ENCODE results near the gene RMDN3.

RMDN3 gene

DNA sequence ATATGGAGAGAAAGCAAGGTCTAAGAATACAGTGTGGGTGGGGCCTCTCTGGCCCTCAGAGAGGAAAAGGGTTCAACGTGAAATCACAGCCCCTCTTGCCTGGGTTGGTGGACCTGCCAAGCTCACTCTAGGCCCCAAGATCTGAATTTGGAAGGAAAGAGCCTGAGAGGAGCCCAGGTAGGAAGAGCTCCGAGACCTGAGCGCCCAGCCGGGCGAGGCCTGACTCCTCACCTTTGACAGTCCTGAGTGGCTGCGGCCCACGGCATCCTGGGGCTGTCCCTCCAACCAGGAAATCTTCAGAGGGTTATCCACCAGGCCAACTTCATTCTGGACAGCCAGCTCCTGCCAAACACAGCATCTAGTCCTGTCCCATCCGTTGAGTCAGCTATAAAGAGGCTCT is 18.4 kb upstream of the RMDN3 start:
- in situ Hi-C loops (cut with HindIII; ENCODE audit: low sequenced_read_pairs) = no loop called here

DNA sequence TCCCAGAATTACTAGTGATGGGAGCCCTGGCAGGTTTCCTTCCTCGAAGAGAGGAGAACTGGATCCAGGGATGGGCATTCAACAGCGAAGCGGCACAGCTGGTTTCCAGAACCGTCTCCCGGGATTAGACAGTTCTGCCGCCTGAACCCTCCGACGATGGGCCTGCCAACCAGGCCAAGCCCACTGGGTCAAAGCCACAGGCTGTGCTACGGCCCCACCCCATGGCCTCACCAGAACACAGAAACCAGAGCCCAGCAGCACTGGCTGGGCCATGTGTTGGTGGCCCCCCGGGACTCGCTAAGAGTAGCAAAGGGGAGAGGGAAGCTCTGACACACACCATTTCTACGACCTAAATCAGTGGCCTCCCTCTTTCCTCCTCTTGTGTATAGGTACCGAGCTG is 17.0 kb upstream of the RMDN3 start:
- in situ Hi-C loops (cut with HindIII; ENCODE audit: low sequenced_read_pairs) = no loop called here

DNA sequence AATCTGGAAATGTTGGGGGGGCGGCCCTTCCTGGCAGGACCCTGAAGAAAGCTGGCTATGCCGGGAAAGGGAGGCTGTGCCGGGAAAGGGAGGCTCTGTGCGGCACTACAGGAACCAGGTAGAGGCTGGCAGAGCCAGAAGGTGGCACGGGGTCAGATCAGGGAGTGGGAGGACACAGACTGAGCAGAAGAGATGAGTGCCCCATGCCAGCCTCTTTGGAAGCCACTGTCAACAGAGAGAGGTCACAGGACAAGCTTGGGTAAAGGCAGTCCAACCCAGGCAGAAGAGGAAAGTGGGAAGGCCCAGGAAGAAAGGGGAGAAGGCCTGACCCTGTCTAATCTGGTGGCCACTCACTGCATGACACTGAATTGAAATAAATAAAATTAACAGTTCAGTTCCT is 16.2 kb upstream of the RMDN3 start:
- in situ Hi-C loops (cut with HindIII; ENCODE audit: low sequenced_read_pairs) = no loop called here

DNA sequence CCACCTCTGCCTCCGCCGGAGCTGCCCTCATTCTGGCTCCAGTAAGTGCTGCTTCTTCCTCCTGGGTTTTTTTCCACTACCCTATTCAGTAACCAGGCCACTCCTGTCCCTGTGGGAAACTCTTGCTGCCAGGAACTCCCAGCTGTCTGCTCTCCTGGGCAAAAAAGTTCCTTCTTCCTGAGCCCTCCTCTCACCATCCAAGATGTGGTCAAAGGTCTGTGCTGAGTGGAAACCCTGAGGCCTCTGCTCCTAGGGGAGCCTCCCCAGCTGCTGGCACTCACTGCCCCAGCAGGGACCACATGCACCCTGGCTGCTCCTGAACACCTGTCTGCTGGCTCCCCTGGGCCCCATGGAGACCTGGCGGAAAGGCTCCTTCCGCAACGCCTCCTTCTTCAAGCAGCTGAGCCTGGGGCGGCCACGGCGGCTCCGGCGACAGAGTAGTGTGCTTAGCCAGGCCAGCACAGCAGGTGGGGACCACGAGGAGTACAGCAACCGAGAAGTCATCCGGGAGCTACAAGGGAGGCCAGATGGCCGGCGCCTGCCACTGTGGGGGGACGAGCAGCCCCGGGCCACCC is 15.2 kb upstream of the RMDN3 start:
- in situ Hi-C loops (cut with HindIII; ENCODE audit: low sequenced_read_pairs) = no loop called here

DNA sequence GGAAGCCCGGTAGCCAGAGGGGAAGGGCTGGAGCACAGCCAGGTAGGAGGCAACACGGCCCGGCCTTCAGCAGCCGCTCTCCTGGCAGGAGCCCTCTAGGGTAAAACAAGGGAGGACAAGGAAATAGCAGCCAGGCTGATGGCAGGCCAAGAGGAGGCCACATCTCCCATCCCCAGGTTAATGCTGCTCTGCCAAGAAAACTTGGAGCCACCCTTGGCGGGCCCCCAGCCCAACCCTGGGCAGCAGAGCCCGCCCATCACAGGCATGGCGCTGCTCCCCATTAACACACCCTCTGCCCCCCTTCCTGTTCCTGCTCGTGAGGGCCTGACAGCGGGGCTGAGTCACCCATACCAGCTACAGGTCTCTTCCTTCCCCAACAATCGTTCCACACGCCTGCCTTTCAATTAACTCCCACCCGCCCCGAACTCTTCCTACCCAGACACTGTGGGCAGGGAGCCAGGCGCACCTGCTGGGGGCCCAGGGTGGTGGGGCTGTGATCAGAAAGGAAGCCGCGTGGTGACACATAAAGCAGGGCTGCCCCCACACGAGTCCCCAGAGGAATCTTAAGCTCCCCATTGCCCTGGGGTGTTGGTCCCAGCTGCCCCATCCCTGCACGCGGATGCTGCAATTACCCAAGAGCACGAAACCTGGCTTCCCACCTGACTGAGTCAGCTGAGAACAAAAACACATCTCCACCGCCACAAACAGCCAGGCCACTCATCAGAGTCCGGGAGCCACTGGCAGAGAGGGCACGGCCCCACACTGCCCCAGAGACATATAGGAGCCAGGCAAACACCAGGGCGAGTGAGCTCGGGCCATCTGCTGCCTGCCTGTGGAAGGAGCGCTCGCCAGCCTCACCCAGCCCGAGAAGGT is 14.5 kb upstream of the RMDN3 start, which contains the start of gene C15orf62:
C15orf62 (plus strand) TSS at position 707 of the 873 bp plus-strand sequence. CDS start 516 bp downstream, outside the sequence.
- in situ Hi-C loops (cut with HindIII; ENCODE audit: low sequenced_read_pairs) = no loop called here

DNA sequence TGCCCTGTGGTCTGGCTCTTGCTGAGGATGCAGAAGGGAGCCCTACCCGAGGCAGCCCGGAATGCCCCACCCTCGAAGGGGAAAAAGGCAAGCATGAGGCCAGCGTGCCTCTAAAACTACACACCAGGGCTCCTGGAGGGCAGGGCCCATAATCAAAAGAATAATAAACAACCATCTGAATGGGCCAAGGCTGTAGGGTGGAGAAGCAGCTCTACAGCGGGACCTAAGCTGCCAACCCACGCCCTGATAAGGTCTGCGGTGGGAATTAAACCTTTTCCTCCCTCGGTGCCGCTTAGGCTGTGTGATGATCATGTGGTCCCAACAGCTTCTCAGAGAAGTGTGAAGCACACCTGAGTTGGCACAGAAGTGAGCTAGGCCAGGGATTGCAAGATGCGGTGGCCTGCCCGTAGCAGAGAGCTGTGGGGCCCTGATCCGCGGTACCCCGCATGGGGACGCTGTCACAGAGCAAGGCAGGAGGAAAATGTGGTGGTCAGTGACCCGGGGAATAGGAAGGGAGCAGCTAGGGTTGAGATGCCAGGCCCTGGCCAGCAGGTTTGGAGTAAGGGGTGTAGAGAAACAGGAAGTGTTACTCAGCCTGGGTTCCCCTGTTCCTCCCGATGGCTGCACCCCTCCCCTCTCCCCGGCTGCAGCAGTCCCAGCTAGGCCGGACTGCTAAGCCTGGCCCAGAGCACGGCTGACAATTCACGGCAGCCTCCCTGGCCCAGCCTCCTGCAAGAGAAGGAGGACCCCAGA is 13.6 kb upstream of the RMDN3 start:
- in situ Hi-C loops (cut with HindIII; ENCODE audit: low sequenced_read_pairs) = no loop called here

DNA sequence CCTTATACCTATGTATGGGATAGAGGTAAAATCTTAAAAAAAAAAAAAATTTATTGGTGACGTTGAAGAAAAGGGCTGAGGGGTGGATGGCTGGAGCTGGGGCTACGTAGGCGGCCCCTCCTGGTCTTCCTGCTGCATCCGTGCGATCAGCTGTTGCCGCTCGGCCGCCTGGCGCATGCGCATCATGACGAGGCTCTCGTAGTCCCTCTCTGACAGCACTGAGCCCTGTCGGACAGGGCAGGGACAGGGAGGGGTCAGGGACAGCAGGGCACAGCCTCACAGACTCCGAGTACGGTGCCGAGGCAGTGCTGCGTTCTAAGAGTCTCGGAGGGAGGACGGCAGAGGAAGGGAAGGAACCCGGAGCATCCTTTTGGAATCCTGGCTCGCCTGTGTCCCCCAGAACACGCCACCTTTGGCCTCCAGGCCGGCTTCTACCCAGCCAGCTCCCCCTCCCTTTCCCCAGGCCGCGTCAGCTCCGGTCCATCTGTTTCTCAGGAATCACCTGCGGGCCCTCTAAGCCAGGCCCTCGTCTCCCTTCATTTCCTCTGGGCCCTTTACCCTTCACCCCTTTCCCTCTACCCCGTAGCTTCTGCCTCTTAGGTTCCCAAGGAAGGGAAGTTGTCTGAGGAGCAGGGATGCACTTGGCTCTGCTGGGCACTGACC is 12.9 kb upstream of the RMDN3 start:
- in situ Hi-C loops (cut with HindIII; ENCODE audit: low sequenced_read_pairs) = no loop called here

DNA sequence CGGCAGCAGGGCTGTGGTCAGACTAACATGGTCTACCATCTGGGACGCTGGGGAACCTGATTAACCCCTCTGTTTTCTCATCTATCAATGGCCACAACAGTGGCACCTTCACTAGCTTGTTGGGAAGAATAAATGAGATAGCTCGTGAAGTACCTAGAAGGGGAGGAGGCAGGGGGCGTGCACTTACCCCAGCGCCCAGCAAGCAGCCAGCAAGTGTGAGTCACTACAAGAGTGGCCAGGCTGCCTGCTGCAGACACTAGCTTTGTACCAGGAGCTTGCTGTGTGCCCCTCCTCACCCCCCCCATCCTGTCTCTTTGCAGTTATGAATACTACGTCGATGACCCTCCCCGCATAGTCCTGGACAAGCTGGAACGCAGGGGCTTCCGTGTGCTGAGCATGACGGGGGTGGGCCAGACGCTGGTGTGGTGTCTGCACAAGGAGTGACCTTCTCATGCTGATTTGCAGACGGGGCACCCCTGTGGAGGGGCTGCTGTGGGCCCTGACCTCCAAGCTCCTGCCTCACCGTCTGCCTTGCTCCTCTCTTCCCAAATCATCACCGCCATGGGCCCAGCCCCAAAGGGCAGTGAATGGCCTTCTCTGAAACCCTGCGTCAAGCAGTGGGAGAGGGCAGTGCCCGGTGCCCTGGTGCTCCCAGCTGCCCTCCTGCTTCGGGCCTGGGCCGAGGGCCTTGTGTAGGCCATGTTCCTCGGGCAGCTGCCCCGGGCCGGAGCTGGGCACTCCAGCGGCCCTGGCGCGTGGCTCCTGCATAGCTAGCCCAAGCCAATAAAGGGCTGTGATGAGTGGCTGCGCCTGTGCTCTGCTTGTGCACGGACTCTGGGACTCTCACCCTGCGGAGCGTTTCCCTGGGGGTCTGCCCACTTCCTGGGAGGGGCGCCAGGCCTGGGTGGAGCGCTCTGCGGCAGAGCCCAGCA is 12.1 kb upstream of the RMDN3 start:
- in situ Hi-C loops (cut with HindIII; ENCODE audit: low sequenced_read_pairs) = no loop called here

DNA sequence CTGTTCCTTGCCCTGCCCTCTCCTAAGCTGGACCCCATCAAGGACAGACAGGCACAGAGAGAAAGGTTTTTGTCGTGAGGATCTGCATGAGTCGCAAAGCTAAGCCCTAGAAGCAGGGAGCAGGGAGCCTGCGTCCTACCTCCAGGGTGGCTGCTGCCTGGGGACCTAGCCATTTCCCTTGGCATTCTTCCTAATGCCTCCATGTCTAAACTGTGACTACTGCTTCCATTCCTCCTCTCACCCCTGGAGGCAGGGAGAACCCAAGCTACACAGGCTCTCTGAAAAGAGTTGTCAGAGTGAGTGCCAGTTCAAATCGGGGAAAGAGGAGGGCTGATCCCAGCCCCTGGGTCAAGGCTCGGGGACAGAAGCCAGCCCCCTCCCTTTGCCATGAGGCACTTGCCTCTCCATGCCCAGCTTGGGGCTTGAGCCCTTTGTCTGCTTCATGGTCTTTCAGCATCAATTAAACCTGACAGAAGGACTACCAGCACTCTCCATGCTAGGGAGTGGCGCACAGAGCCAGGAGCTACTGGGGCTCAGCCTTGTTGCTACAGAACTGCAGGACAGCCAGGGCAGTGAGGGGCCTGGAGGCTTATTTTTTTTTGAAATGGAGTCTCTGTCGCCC is 11.3 kb upstream of the RMDN3 start:
- in situ Hi-C loops (cut with HindIII; ENCODE audit: low sequenced_read_pairs) = no loop called here

DNA sequence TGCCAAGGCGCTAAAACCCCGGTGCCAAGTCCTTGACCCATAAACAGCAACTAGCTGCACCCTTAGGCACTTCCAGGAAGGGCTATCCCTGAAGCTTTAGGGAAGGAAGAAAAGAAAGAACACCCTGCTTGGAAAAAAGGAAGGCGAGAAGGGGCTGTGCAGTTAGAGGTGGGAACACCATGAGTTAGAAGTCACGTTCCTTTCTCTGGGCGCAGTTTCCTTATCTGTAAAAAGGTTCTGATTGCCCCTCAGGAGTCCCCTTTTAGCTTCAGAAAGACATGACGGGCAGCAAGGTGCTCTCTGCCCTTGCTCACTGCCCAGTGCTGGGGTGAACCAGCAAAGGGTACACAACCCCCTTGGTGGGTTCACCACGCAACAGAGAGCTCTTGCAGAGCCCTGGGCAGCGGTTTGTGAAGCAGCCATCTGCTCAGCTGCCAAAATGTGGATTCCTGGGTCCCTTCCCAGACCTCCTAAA is 9.6 kb upstream of the RMDN3 start:
- in situ Hi-C loops (cut with HindIII; ENCODE audit: low sequenced_read_pairs) = no loop called here

DNA sequence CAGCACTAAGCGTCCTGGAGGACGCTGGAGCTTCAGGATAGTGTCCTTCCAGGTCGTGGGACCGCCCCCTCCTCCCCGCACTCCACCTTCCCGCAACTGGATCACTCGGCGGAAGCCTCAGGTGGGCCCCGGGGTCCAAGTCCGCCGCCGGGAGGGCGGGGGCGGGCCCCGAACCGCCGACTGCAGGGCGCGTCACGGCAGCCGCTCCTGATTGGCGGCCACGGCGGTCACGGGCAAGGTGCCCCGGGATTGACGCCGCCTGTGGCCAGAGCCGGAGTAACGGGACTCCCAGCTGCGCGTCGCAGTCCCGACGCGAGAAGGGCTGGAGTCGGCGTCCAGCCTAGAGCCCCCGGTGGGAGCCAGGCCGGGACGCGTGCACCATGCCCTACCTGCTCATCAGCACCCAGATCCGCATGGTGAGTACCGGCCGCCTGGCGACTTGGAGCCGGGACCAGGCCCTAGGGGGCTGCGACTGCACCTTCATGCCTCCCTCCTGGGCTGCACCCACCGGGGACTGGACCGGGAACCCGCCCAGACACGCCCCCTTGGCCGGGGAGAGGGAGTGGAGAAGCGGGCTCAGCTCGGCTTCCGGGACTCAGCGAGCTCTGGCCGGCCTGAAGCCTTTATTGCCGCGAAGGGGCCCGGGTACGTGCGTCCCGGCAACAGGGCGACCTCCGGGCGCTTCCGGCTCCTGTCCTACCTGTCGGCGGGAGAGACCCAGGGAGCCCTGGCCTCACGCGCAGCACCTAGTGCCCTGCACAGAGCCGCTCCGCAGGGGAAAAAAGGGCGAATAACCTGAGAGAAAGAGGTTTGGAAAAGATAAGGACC is 9.0 kb upstream of the RMDN3 start, which contains the start of gene GCHFR:
GCHFR (plus strand) TSS at position 268 of the 828 bp plus-strand sequence; CDS start at position 381, 113 bp downstream.
- in situ Hi-C loops (cut with HindIII; ENCODE audit: low sequenced_read_pairs) = no loop called here

DNA sequence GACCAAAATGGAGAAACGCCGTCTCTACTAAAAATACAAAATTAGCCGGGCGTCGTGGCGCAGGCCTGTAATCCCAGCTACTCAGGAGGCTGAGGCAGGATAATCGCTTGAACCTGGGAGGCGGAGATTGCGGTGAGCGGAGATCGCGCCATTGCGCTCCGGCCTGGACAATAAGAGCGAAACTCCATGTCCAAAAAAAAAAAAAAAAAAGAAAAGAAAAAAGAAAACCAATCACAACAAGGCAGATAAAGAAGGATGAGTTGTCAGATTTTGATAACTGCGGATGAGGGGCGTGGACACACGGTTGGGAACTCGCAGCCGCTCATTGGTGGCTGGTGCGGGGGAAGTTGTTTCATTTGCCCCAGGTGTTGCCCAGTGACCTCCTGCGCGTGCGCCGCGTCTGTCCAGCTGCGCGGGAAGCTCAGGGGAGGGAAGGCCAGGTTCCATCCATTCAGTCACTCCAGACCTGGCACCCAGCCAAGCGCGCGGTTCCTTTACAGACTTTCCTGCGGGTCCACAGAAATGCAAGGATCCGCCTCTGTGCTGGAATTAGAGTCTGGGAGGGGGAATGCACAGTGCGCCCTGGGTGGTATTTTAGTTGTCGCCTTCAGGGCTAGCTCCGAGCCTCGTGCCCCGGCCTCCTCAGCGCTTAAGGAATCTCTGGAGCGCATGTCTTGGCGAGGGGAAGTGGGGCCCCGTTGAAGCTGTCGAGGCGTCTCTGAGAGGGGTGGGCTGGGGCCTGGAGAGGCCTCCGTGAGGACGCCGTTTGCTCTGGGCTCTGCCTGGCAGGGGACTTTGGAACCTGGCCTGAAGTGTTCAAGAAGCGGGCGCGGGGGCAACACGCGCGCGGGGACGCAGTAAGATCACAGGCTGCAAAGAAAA is 8.1 kb upstream of the RMDN3 start:
- in situ Hi-C loops (cut with HindIII; ENCODE audit: low sequenced_read_pairs) = no loop called here

DNA sequence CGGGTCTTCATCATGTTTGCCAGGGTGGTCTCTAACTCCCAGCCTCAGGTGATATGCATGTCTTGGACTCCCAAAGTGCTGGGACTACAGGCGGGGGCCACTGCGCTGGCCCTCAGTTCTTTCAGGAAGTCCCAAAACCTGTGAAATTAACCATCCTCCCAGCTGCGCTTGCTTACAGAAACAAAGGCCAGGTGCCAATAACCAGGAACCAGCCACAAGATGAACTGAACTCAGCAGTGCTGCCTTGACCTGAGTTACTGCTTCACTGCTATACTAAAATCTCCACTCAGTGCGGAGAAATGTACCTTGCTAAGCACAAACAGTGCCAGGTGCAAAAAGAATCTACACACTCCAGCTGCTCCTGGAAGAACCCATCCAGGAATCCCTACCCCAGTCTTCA is 4.9 kb upstream of the RMDN3 start:
- in situ Hi-C loops (cut with HindIII; ENCODE audit: low sequenced_read_pairs) = no loop called here

DNA sequence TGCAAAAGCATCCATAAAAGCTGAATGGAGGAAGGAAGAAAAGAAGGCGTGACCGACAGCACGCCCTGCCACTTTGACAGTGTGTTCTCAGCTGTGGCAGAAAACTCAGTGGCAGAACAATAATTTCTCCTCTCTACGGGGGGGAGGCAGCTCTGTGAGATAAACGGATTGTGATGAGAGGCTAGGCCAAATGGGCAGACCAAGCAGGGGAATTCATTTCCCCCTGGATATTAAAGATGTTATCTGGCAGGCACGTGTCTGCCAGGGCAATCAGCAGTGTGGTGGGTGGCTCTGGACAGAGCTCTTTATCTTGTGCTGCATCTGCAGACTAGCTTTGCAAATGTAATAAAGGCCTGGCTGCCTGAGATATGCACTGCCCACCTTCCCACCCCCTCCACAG is 1.9 kb upstream of the RMDN3 start:
- in situ Hi-C loops (cut with HindIII; ENCODE audit: low sequenced_read_pairs) = no loop called here

DNA sequence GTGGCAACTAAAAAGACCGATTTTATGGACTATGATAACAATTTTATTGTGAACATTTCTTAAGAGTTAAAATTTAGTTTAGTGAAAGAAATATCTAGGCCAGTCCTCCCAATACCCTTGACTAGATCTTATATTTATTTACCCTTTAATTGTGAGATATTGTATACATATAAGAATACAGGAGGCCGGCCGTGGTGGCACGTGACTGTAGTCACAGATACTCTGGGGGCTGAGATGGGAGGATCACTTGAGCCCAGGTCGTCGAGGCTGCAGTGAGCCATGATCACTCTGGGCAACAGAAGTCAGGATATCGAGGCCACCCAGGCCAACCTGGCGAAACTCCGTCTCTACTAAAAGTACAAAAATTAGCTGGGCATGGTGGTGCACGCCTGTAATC is 756 bp upstream of the RMDN3 start:
- in situ Hi-C loops (cut with HindIII; ENCODE audit: low sequenced_read_pairs) = no loop called here

DNA sequence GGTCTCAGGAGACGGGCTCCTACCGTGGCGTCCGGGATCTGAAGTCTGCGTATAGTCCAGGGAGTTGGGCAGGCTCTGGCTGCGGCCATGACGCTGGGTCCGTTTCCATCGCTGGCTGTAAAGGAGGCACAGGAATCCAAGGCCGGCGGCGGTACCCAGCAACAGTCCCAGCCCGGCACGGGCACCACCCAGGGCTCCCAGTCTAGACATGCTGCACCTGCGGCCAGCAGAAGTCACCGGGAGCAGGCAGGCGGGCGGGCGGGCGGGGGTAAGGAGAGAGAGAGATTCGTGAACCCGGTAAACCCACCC is 526 bp downstream of the RMDN3 start:
- in situ Hi-C loops (cut with HindIII; ENCODE audit: low sequenced_read_pairs) = no loop called here

DNA sequence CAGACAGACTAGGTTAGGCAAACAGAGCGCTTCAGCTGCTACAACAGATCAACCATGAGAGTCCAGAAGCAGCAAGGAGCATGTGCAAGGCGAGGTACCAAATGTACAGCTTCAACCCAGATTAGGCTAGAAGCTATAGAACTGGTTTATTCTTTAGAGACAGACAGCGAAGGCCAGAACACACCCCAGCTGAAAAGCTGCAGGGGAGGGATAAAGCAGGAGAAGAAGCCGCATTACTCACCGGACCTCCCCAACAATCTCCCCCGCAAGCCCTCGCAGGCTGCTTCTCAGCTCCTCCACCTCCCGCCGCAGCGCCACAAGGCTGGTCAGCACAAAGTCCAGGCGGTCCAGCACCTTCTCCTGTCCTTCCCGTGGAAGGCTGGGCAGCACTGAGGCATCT is 3.3 kb downstream of the RMDN3 start:
- in situ Hi-C loops (cut with HindIII; ENCODE audit: low sequenced_read_pairs) = no loop called here

DNA sequence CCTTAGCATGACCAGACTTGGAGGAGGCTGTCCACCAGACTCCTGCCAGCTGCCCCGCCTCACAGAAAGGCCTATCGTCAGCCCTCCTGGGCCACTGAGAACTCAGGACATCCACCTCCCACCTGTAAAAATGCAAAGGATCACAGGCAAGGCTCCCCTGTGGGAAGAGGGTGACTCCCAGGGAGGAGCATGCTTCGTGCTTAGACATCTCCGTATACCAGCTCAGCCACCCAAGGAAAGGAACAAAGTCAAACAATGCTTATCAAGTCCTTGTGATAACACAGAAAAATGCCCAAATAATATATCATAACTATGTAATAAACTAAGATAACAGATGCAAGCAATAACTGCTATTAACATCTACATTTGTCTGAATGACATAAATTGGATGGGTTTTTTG is 4.2 kb downstream of the RMDN3 start:
- in situ Hi-C loops (cut with HindIII; ENCODE audit: low sequenced_read_pairs) = no loop called here
